Medulla oblongata (tissue), 1 donor: Measurements from ENCODE around the gene SERPINA1.
"Not testable (repeated sequence)": the region's sequence is repeated elsewhere in the genome, so short reads cannot be mapped to it uniquely, and the experiment has no call there.

Experiments used
- DNase-seq: peaks from one replicate; pipeline ENCODE4 v3.0.0-alpha.2; 2015; ENCODE audit errors: extremely low spot score

Gene SERPINA1

GRCh38 chr14:94369766-94370523, 18.5 kb downstream of the SERPINA1 start:
- not testable (repeated sequence) for DNase-seq

DNA sequence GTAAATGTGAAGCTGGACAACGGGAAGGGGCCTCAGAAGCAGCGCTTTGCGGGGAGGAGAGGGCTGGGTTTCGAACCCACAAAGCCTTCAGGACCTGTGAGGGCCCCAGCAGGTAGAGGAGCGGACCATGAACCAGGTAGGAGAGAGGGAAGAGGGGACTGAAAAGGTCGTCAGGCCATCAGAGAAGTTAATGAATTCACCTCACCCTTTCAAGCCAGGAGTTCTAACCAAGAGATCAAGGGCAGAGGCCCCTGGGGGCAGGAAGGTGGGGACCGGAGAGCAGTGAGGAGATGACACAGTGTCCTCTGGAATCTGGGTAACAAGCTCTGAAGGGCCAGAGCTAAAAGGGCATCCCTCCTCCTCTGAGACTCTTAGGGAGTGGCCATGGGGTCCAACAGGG, 19.4 kb downstream of the SERPINA1 start:
- DNase-seq = no peak

DNA sequence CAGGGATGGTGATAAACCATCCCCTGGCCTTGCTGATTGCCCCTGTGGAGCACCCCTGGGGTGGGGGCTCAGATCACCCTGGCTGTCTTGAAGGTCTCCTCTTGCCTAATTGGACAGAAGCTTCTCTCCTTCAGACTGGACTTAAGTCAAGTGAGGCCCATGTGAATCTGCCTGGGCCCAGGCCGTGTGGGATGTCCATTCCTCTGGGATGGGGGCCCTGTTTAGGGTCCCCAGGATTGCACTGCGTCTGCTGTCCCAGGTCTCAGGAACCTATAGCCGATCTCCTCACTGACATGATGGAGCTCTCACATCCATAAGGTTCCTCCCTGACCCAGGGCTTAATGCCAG, 20.2 kb downstream of the SERPINA1 start:
- DNase-seq = no peak

DNA sequence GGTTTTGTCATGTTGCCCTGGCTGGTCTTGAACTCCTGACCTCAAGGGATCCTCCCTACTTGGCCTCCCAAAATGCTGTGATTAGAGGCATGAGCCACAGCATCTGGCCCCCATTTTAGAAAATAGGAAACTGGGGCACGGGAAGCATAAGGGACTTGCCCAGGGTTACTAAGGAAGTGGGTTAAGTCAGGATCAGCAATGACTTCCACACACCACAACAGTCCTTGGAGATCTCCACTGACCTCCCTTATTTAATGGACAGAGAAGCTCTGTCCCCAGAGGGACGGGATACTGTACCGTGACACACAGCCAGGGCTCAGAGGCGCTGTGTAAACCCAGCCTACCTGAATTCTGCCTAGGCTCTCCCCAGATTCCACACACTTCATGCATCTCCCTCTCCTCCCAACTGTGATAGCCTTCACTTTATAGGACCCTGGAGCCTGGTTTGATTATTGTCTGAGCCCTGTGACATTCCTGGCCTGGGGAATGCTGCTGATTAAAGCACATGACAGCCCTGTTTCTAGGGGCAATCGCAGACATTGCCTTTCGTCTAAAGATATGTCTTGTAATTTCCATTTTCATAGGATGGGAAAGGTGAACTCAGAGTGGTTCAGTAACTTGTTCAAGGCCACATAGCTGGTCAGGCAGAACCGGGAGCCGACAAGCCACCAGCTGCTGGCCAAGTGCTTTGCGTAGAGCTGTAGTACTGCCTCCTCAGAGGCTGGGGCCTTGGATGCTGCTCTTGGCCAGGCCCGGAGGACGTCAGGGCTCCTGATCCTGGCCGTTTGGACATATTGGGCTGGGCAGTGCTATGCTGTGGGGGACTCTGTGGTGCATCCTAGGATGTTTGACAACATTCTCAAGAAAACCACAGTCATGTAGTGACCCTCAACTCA, 20.8 kb downstream of the SERPINA1 start:
- DNase-seq = no peak

GRCh38 chr14:94366146-94366915, 22.1 kb downstream of the SERPINA1 start, which contains the start of gene SERPINA2:
Gene SERPINA2 (minus strand): TSS chr14:94366698.
- DNase-seq = no peak

DNA sequence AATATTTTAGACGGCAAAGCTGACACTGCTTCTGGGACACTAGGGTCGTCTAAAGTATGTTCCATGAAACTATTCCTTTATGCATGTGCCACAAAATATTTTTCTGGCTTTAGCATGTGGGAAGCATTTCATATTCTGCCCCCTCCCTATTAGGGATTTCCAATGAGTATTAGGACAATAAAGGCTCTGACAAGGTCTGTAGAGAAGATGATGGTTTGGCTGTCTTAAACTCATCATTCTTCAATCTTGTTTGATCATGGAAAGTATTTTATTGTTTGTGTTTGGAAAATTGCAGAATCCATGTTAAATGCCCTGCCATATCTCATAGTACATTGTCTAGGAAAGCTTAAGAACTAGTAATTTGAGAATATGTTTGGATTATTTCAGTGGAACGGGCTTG, 22.8 kb downstream of the SERPINA1 start:
- no peak for DNase-seq

DNA sequence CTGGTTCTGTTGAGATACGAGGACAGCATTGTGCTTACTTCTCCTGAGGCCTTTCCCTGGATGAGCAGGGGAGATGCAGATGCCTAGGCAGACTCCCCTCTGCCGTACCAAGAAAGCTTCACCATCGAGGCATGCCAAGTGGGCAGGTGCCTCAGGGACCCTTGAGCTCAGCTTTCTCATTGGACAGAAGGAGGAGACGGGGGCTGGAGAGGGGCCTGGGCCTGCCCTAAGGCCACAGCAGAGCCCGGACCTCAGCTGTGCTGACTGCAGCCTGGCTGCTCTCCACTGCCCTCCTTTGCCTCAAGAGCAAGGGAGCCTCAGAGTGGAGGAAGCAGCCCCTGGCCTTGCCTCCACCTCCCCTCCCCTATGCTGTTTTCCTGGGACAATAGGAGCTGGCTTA, 23.4 kb downstream of the SERPINA1 start:
- DNase-seq = no peak

DNA sequence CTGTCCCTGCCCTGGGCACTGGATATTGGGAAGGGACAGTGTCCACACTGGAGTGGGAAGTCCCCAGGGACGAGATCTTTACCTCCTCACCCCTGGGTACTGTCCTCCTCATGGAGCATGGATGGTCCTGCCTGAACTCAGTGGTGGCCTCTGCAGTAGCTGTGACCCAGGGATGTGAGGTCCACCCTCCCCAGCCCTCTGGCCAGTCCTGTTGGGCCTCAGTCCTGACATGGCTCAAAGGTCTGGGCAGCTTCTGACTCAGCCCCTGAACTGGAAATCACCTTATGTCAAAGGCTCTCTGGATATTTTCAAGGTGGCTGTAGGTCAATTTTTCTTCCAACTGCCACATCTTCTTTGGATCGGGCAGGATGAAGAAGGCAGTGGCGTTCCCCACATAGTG, 24.4 kb downstream of the SERPINA1 start:
- DNase-seq = no peak

- no peak for DNase-seq
These were observed 25.2 kb downstream of the SERPINA1 start for GRCh38 chr14:94363151-94363624.

DNA sequence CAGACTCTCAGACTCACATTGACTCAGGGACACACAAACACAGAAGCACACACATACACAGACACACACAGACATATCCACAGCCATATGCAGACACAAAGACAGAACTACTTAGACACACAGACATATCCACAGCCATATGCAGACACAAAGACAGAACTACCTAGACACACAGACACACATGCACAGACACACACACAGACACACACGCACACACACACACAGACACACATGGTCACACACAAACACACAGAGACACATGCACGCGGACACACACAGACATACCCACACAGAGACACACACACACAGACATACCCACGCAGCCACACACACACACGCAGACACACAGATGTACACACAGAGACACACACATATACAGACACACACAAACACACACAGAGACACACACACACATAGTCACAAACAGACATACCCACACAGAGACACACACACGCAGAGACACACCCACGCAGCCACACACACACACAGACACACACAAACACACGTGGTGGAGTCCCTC, 25.7 kb downstream of the SERPINA1 start:
- DNase-seq = no peak

DNA sequence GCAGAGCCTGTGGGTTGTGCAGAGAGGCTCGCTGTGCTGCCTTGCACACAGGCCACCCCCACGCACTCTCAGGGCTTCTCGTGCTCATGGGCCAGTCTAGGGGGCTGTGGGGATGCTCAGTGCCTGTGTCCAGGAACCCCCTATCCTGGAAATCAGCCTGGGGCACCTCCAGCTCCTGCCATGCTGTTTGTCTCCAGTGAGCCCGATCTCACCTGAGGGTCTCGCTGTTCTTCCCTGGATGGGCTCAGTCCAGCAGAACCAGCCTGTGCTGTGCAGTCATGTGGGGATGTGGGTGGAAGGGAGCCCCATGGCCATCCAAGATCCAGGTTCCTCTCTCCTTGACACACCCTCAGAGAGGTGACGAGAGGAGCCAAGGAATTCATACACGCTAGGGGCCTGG, 26.7 kb downstream of the SERPINA1 start:
- DNase-seq = no peak

GRCh38 chr14:94360945-94361565, 27.3 kb downstream of the SERPINA1 start:
- no peak for DNase-seq

DNA sequence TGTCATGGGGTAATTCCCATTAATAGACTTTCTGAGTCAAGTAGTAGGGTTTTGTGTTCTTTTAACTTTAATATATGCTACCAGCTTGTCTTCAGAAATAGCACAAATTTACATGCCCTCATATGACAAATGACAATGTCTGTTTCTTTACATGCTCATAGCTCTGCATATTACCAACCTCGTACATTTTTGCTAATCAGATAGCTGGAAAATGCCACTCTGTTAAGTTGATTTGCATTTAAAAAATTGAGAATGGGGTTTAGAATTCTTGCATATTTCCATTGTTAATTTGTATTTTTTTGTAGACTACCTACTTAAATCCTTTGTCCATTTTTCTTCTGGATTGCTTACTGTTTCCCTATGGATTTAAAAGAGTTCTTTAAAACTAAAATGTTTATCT, 31.2 kb downstream of the SERPINA1 start:
- DNase-seq = no peak

DNA sequence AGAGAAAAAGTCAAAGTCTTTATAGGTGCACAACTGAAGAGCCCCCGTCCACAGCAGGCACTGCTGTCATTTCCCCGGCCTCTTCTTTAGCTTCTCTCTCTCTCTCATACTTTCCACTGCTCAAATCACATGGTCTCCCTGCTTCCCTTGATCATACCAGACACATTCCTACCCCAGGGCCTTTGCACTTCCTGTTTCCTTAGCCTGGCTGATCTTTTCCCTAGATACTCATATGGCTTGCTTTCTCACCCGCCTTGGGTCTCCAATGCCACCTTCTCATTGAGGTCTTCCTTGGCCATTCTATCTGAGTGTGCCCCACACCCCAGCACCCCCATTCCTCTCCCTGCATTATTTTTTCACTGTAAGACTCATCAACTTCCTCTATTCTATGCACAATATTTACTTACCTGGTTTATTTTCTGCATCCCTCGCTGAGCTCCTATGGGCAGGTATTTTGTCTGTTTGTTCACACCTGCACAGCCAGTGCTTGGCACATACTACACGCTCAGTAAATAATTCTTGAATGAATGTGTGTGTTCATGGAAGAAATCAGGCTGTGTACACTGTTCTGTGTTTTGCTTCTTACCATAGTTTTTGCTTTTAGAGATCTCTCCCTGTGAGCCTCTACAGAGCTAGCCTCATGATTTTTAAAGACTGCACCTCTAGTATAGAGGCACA, 31.9 kb downstream of the SERPINA1 start:
- no peak for DNase-seq

DNA sequence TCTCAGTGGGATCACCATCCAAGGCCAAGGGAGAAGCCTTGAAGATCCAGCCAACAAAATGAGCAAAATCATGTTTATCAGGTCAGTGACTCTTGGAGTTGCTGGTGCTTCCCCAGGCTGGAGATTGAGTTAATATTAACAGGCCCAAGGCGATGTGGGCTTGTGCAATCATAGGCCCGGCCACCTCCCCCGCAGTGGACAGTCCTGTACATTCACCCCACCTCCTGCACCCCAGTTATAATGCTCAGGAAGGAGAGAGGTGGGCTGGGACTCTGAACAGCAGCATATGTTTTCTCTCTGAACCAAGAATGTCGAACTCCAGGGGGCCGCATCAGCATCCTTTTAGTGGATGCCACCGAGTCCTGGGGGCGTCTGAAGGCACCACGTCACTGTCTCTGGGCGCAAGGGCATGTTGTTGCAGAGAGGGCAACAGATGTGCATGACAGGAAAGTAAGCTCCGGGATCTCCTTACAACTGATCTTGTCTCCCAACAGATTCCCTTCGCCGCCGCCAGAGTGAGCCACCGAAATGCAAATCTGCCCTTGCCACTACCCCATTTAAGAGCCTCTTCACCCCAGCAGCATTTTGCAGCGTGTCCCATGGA, 33.1 kb downstream of the SERPINA1 start:
- DNase-seq = peak; percentile 55

DNA sequence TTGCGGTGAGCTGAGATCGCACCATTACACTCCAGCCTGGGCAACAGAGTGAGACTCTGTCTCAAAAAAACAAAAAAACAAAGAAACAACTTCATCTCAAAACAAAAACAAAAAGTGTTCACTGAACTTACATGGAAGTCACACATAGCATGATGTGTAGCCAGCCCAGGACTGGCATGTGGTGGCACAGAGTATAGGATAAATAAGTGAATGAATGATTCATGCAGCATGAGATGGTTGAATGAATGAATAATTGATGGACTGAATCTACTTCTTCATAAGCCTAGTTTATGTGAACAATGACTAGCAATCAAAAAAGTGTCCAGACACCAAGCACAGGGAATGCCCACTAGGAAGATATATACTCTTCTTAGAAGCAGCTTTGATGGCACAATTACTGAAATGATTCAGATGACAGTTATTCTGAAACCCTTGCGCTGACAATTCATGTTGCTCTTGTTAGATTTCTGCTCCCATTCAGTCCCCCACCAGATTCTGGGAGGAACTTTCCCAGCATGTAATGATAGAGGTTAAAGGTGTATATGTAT, 33.7 kb downstream of the SERPINA1 start:
- DNase-seq = no peak

DNA sequence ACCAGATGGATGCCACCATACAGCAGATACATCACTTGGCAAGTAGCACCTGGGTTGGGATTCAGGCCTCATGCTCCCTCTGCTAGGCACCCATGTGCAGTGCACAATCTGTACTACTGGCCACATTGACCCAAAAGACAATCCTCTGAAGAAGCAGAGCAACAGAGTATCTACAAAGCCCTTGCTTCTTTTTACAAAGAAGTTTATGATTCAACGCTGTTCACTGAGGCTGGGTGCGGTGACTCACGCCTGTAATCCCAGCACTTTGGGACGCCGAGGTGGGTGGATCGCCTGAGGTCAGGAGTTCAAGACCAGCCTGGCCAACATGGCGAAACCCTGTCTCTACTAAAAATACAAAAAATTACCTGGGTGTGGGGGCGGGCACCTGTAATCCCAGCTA, 34.2 kb downstream of the SERPINA1 start:
- DNase-seq = not testable (repeated sequence)

DNA sequence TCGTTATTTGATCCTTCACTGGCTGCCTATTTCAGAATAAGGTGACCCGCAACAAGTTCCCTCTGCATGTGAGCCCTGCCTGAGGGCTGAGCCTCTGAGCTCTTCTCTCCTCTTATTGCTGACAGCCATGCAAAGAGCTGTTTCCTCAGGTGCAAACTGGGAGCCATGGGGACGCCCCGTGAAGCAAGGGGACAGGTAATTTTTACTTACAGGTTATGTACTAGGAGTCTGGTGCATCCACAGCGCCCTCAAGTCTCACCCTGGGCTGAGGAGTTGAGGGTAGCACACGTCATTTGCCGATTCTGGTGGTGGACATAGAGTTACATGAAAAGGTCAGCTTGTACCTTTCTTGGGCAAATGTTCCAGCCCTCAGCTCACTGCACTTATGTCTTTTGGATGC, 39.1 kb downstream of the SERPINA1 start:
- no peak for DNase-seq

DNA sequence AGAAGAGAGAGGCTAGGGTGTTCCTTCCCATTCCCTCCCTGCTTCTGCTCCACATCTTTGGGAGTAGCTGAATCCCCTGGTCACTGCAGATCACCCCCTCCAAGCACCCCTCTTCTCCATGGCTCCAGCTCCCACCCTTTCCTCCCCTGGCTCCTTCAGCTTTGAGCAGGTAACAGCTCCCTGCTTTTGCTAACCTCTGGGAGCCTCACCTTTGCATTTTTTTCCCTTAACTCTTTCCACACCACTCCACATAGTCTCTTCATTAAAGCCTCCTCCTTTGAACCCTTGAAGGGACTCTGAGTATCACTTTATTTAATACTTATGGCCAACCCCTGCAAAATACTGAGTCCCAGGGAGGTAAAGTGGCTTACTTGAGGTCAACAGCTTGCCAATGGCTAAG, 39.6 kb downstream of the SERPINA1 start:
- no peak for DNase-seq

DNA sequence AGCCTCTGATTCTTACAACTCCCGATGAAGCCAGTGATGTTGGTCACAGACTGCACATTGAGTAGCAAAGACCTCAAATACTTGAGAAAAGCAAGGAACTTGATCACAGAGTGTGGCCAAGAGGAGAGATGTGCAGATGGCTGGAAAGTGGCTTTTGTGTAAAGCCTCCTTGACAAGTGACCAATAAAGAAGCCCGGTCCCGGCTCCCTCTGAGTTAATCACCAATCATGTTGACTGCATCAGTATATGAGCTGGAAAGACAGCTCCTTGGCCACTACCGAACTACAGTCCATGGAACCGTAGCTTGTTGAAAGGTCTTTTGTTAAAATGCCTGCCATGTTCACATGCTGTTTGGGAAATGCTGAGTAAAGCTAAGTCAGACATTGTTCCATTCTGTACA, 41.6 kb downstream of the SERPINA1 start:
- DNase-seq = no peak
